GM12892 (cell line): ENCODE measurements around the gene COMMD8.

ENCODE experiments used
- DNase-seq: peaks from one replicate; pipeline ENCODE4 v3.0.0; 2011; ENCODE audit not compliant: insufficient read length
- FAIRE-seq: peaks from 2 replicates; lab custom pipeline; 2011; peaks lifted over from hg19 to GRCh38; lab: Jason Lieb, UNC
- POLR2A ChIP-seq: IDR thresholded peaks from 2 replicates; pipeline ENCODE4 v1.6.1; 2011; ENCODE audit warnings: low read depth, low read length, control low read depth
- POLR2AphosphoS5 ChIP-seq: IDR thresholded peaks from 2 replicates; pipeline ENCODE4 v1.6.1; 2011; ENCODE audit warnings: low read depth, low read length, control low read depth
- TAF1 ChIP-seq: IDR thresholded peaks from 2 replicates; pipeline ENCODE4 v1.6.1; 2011; ENCODE audit warnings: low read depth, mild to moderate bottlenecking, control low read depth, low read length, borderline replicate concordance

The COMMD8 gene

DNA sequence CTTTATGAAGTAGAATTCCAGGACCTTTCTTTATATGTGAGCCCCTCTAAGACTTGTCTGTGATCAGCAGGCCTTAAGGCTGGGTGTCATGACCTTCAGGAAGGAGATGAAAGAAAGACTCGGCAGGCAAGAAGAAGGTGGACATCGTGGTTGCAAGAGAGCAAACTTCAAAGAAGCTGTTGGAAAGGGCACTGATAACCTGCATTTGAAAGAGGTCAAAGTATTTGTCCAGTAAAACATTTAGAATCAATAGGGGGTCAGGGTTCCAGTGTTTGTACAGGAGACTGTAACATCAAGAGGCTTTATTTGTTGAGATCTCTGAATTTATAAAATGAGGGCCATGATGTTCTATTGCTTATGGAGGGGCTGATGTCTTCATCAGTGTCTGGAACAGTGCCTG is 44.2 kb downstream of the COMMD8 start:
- FAIRE-seq = no peak
- TF ChIP-seq POLR2A = no peak
- no peak for DNase-seq

DNA sequence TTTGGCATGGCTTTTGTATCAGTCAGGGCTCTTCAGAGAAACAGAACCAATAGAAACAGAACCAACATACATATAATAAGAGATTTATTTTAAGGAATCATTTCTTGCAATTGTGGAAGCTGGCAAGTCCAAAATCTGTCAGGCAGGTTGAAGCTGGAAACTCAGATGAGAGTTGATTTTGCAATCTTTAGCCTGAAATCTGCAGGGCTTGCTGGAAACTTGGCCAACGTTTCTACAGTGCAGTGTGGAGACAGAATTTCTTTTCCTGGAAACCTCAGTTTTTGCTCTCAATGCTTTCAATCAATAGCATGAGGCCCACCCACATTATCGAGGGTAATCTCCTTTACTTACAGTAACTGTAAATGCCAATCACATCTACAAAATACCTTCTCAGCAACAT is 45.4 kb downstream of the COMMD8 start:
- FAIRE-seq = no peak
- TF ChIP-seq POLR2A = no peak
- TF ChIP-seq TAF1 = no peak
- TF ChIP-seq POLR2AphosphoS5 = no peak

DNA sequence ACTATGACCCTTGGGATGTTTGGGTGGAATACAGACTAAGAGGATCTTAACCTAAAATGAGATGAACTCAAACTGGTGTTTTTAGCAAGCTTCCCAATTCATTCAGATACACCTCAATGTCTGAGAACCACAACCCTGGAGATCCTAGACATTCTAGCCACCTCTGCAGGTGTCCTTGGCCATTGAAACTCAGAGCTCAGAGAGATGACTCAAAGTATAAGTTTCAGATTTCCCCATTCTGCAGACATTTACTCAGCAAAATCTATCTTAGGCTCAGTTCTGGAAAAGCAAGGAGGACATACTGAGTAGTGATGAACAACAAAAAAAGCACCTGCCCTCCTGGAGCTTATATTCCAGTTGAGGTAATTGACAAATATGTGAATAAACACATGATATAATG is 47.8 kb downstream of the COMMD8 start:
- FAIRE-seq = no peak
- TF ChIP-seq POLR2AphosphoS5 (no peak), POLR2A (no peak), TAF1 (no peak)
- no peak for DNase-seq

More for the DNA sequence above, 45.4 kb downstream of the COMMD8 start:
- no peak for DNase-seq

GRCh38 chr4:47413521-47413920 is 50.0 kb downstream of the COMMD8 start:
- TF ChIP-seq TAF1 (no peak), POLR2A (no peak), POLR2AphosphoS5 (no peak)
- DNase-seq = no peak
- FAIRE-seq = no peak

DNA sequence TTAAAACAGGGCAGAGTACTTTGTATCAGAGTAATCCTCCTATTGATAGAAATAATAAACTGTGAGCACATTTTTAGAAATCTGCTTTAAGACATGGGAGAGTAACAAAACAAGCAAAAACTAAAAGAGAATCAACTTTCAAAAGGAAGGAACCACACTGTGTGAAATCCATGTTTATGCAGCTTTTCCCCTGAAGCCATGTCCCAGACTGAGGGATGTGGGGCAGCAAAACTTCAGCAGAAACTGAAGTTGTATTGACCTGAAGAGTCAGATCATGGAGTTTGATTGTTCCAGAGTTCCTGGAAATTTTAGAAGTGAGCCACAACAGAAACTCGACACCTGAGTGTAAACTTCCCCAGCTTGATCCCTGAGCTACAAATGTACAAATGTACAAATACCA is 53.2 kb downstream of the COMMD8 start:
- FAIRE-seq (no peak), DNase-seq (no peak)
- no peak for TF ChIP-seq POLR2AphosphoS5
- no peak for TF ChIP-seq TAF1
- no peak for TF ChIP-seq POLR2A

DNA sequence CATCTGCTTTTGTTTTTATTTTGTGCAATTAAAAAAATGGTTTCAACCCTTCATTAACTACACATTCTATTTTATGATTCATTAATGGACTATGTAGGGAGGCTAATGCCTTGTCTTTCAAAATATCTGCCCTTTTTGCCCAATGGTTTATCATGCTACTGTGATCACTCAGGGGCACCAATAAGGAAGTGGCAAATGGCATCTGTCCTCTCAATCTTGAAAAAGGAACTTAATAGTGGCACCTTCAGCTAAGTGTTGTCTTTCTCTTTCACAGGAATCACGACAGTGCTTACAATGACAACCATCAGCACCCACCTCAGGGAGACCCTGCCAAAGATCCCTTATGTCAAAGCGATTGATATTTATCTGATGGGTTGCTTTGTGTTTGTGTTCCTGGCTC is 57.1 kb downstream of the COMMD8 start:
- FAIRE-seq (no peak), DNase-seq (no peak)
- TF ChIP-seq TAF1 (no peak), POLR2AphosphoS5 (no peak), POLR2A (no peak)
